Stomach (tissue), 9 donors: Measurements from ENCODE around the gene CLEC4D. TPM values are rescaled to one million over a fixed set of nuclear protein-coding genes. Genes with fewer than 3 reads are reported as not detected.

Experiments used
- DNase-seq, 2 donors: peaks; one replicate each; pipeline versions ENCODE4 v3.0.0 to v3.0.0-alpha.2; 2013 to 2019
- H3K27ac ChIP-seq, 5 donors: fragments of 200-600 bp in 4 of 5; sonication (generic) in 4 of 5; one replicate each; pipeline ENCODE4 v1.5.1; 2013 to 2019; ENCODE audit warnings: mild to moderate bottlenecking in 1 of 5, moderate library complexity in 1 of 5
- H3K27me3 ChIP-seq, 3 donors: fragments of 200-600 bp; sonication (generic); one replicate each; pipeline ENCODE4 v1.5.1; 2017 to 2019; ENCODE audit warnings: mixed run types in 1 of 3
- H3K36me3 ChIP-seq, 4 donors: fragments of 200-600 bp; sonication (generic); 1 replicate in 3 of 4; 2 replicates in 1 of 4; pipeline ENCODE4 v1.5.1; 2016 to 2019
- H3K4me1 ChIP-seq, 4 donors: fragments of 200-600 bp; sonication (generic); one replicate each; pipeline ENCODE4 v1.5.1; 2016 to 2019
- H3K4me3 ChIP-seq, 4 donors: fragments of 200-600 bp; sonication (generic) in 3 of 4; one replicate each; pipeline ENCODE4 v1.5.1; 2016 to 2019; ENCODE audit warnings: mild to moderate bottlenecking in 1 of 4
- H3K9me3 ChIP-seq, 4 donors: fragments of 200-600 bp; sonication (generic); one replicate each; pipeline ENCODE4 v1.5.1; 2016 to 2019
- CTCF ChIP-seq, 7 experiments: fragments of 450-650 bp in 4 of 7; fragments of 200-600 bp in 3 of 7; sonication (generic) in 3 of 7; IDR thresholded peaks; one replicate each; pipeline ENCODE4 v1.5.1; 2016 to 2019; ENCODE audit warnings: antibody characterized with exemption in 7 of 7, control low read depth in 2 of 7, mild to moderate bottlenecking in 1 of 7
- EP300 ChIP-seq: sonication (generic); formaldehyde crosslinking; IDR thresholded peaks from one replicate; pipeline ENCODE4 v1.6.1; 2017; ENCODE audit warnings: antibody characterized with exemption
- POLR2A ChIP-seq, 4 donors: fragments of 450-650 bp; IDR thresholded peaks; one replicate each; pipeline ENCODE4 v1.6.1; 2016; ENCODE audit warnings: antibody characterized with exemption in 4 of 4, control low read depth in 2 of 4, mild to moderate bottlenecking in 1 of 4, moderate library complexity in 1 of 4
- POLR2AphosphoS5 ChIP-seq, 3 donors: sonication (generic); formaldehyde crosslinking; IDR thresholded peaks; one replicate each; pipeline ENCODE4 v1.6.1; 2016; ENCODE audit warnings: antibody characterized with exemption in 3 of 3
- WGBS, 5 donors: extraction: QIAGEN DNeasy Blood & Tissue Kit in 3 of 5; methylation state at CpG; one replicate each; pipeline versions ENCODE4 v1.1.5 to v1.1.7; 2013 to 2018; 5-methylcytosine and 5-hydroxymethylcytosine counted together
- intact Hi-C: fragments of 100-400 bp; cut with DNase I; formaldehyde crosslinking; loops from one replicate; pipeline ENCODE4 v1.15.1; 2023; ENCODE audit warnings: low total_unique reads
- polyA plus RNA-seq, 3 donors: library from polyadenylated mRNA; stranded (reverse); fragments of 200-250 nt; gene quantifications; one replicate each; pipeline ENCODE4 v1.2.3, GENCODE V29; 2013
- total RNA-seq, 5 donors: library from RNA; depleted of rRNA; stranded (reverse); fragments of >200 nt; gene quantifications; one replicate each; pipeline versions ENCODE4 v1.1.0 to v1.2.3, GENCODE V29; 2014 to 2016
- donor health status: healthy with polysubstance abuse.
- donor health status: Bipolar disorder and iron deficiency.
- donor health status: healthy.

The CLEC4D gene
- total and polyA plus RNA-seq, 8 donors = 0.19 to 1.8 (median 0.20) TPM; not detected in 5

- Histone ChIP-seq H3K4me3 (no peak overlapping the region), H3K9me3 (no peaks in the 10 kb centered on the region), H3K27me3 (peaks cover 0 to 16% (median 0%) of the 10 kb centered on the region in 3 donors), H3K36me3 (no peaks in the 10 kb centered on the region), H3K27ac (no peak overlapping the region), H3K4me1 (no peaks in the 10 kb centered on the region)
- intact Hi-C loops = no loop called here
- no peak for TF ChIP-seq POLR2A (IDR thresholded peaks at IDR 0.05)
- TF ChIP-seq CTCF (IDR thresholded peaks at IDR 0.05) = no peak
- no peak for TF ChIP-seq POLR2AphosphoS5 (IDR thresholded peaks at IDR 0.05)
- 84 to 96% (median 86%) methylated on average over 3 of the region's 3 CpGs for WGBS, 5 donors
- no peak for DNase-seq
Measured at GRCh38 chr12:8507596-8507995, 5.7 kb upstream of the CLEC4D start.

GRCh38 chr12:8508223-8508622 is 5.1 kb upstream of the CLEC4D start:
- WGBS, 5 donors = 67 to 81% (median 75%) methylated on average over 2 to 3 of the region's 3 CpGs
- intact Hi-C loops = no loop called here
- Histone ChIP-seq H3K9me3 (no peaks in the 10 kb centered on the region), H3K27me3 (peaks cover 0 to 16% (median 0%) of the 10 kb centered on the region in 3 donors), H3K4me1 (no peaks in the 10 kb centered on the region), H3K4me3 (no peak overlapping the region), H3K36me3 (no peaks in the 10 kb centered on the region), H3K27ac (no peak overlapping the region)
- DNase-seq = no peak
- TF ChIP-seq CTCF (IDR thresholded peaks at IDR 0.05) = no peak
- TF ChIP-seq POLR2AphosphoS5 (IDR thresholded peaks at IDR 0.05) = no peak
- no peak for TF ChIP-seq POLR2A (IDR thresholded peaks at IDR 0.05)
- TF ChIP-seq EP300 = no peak

GRCh38 chr12:8508910-8509841 is 4.1 kb upstream of the CLEC4D start:
- WGBS, 5 donors = 59 to 66% (median 61%) methylated on average over 9 to 12 of the region's 12 CpGs
- H3K9me3 ChIP-seq = no peaks in the 10 kb centered on the region

GRCh38 chr12:8517971-8518370 is 4.7 kb downstream of the CLEC4D start:
- WGBS, 5 donors = 57 to 75% (median 65%) methylated on average over 2 of the region's 2 CpGs
- intact Hi-C loops = no loop called here
- TF ChIP-seq POLR2AphosphoS5 (IDR thresholded peaks at IDR 0.05) = no peak
- no peak for TF ChIP-seq EP300
- no peak for TF ChIP-seq POLR2A (IDR thresholded peaks at IDR 0.05)
- TF ChIP-seq CTCF (IDR thresholded peaks at IDR 0.05) = no peak
- H3K36me3 ChIP-seq = no peaks in the 10 kb centered on the region
- H3K27me3 ChIP-seq = peaks cover 0 to 4% (median 0%) of the 10 kb centered on the region in 3 donors
- no peak overlapping the region for H3K4me3 ChIP-seq
- no peaks in the 10 kb centered on the region for H3K4me1 ChIP-seq
- no peak overlapping the region for H3K27ac ChIP-seq
- peaks cover 0 to 5% (median 0%) of the 10 kb centered on the region in 4 donors for H3K9me3 ChIP-seq
- DNase-seq = no peak

More at GRCh38 chr12:8508910-8509841, 4.1 kb upstream of the CLEC4D start:
- DNase-seq = no peak
- H3K27ac ChIP-seq = no peak overlapping the region
- TF ChIP-seq POLR2AphosphoS5 (IDR thresholded peaks at IDR 0.05) = no peak
- no peak for TF ChIP-seq EP300
- TF ChIP-seq POLR2A (IDR thresholded peaks at IDR 0.05) = no peak
- no peak for TF ChIP-seq CTCF (IDR thresholded peaks at IDR 0.05)
- intact Hi-C loops = no loop called here
- H3K4me1 ChIP-seq = no peaks in the 10 kb centered on the region
- no peaks in the 10 kb centered on the region for H3K36me3 ChIP-seq
- H3K4me3 ChIP-seq = no peak overlapping the region
- H3K27me3 ChIP-seq = peaks cover 0 to 16% (median 0%) of the 10 kb centered on the region in 3 donors
